ENCODE data around the gene SLC10A7. TPM values are rescaled to one million over a fixed set of nuclear protein-coding genes. Genes with fewer than 3 reads are reported as not detected.

SLC10A7 gene
- total and polyA plus RNA-seq, 2 of the 8 experiments (the other 6 are each of a cell fraction or from before 2014, with no cell fraction given): 2.5 to 2.9 TPM

GRCh38 chr4:146486565-146486964 is 35.2 kb downstream of the SLC10A7 start:
- Histone ChIP-seq H3K9me3 (ENCODE audit: insufficient read depth in 2 of 2, low read depth in 1 of 2, low read length in 1 of 2) (no peaks in the 10 kb centered on the region), H2BK15ac (ENCODE audit: low read length) (no peak overlapping the region), H3K23ac (ENCODE audit: insufficient read length) (no peak overlapping the region), H3K27ac (ENCODE audit: low read depth, low read length) (no peak overlapping the region), H2AK5ac (ENCODE audit: low read depth, low read length) (no peak overlapping the region), H4K20me1 (replicated peaks in 1 of 2; ENCODE audit: control insufficient read depth in 1 of 2, insufficient read depth in 2 of 2, low read length in 2 of 2) (no peaks in the 10 kb centered on the region), H3K14ac (ENCODE audit: insufficient read length) (no peak overlapping the region), H4K5ac (ENCODE audit: insufficient read length, low read depth, low read length) (no peak overlapping the region), H3K18ac (ENCODE audit: extremely low read depth, low read length) (no peak overlapping the region), H4K8ac (ENCODE audit: extremely low read depth, insufficient read depth, low read length) (no peak overlapping the region), H3K4me3 (ENCODE audit: extremely low read depth in 1 of 4, insufficient read depth in 2 of 4, low read depth in 3 of 4, low read length in 4 of 4) (no peak overlapping the region), H3K79me2 (ENCODE audit: control insufficient read depth in 1 of 2, insufficient read depth in 2 of 2, low read length in 2 of 2) (no peaks in the 10 kb centered on the region), H3K23me2 (ENCODE audit: low read depth, low read length) (no peaks in the 10 kb centered on the region), H3K36me3 (ENCODE audit: control insufficient read depth in 2 of 4, insufficient read depth in 4 of 4, low read length in 3 of 4) (no peaks in the 10 kb centered on the region), H2AFZ (ENCODE audit: low read length) (no peak overlapping the region), H2BK5ac (ENCODE audit: low read depth, low read length) (no peak overlapping the region), H3K9ac (replicated peaks in 1 of 4; ENCODE audit: extremely low read depth in 1 of 4, low read depth in 3 of 4, low read length in 3 of 4) (no peak overlapping the region), H2BK12ac (ENCODE audit: low read depth, low read length) (no peak overlapping the region), H3K4me1 (replicated peaks in 1 of 4; ENCODE audit: control insufficient read depth in 3 of 4, insufficient read depth in 4 of 4, low read length in 3 of 4) (no peaks in the 10 kb centered on the region), H4K91ac (replicated peaks; ENCODE audit: insufficient read length, low read length) (no peak overlapping the region), H3K56ac (replicated peaks; ENCODE audit: insufficient read length, low read depth, low read length) (no peak overlapping the region), H3K4ac (replicated peaks; ENCODE audit: insufficient read length, low read depth, low read length) (no peak overlapping the region), H2BK20ac (ENCODE audit: low read length) (no peak overlapping the region), H3K27me3 (replicated peaks in 1 of 4; ENCODE audit: control insufficient read depth in 3 of 4, extremely low read depth in 1 of 4, insufficient read depth in 3 of 4, low read length in 3 of 4) (no peaks in the 10 kb centered on the region), H3K79me1 (ENCODE audit: low read depth, low read length) (no peaks in the 10 kb centered on the region), H3K4me2 (ENCODE audit: insufficient read depth in 1 of 2, low read depth in 2 of 2, low read length in 2 of 2) (no peak overlapping the region), H2BK120ac (replicated peaks; ENCODE audit: low read depth, low read length) (no peak overlapping the region)
- WGBS, 2 experiments (ENCODE audit: extremely low coverage in 1 of 2, insufficient coverage in 1 of 2, insufficient read length in 1 of 2, insufficient replicate concordance in 2 of 2, low coverage in 1 of 2, low lambda C conversion rate in 2 of 2, missing lambda C conversion rate in 1 of 2): 82% methylated on average over 1 of the region's 1 CpG; no CpG with 5 or more reads in 1 of the 2 experiments
- no peak for FAIRE-seq
- CTCF ChIA-PET (ENCODE audit: partially characterized antibody): no interaction called here
- DNase-seq (ENCODE audit: low read depth in 1 of 2, low spot score in 2 of 2): no peak
- POLR2A ChIA-PET (ENCODE audit: partially characterized antibody): no interaction called here
- TF ChIP-seq ASH2L (IDR thresholded peaks at IDR 0.05; ENCODE audit: low read length) (no peak), KDM4A (IDR thresholded peaks at IDR 0.05; ENCODE audit: low read depth, low read length, severe bottlenecking) (no peak), TBP (IDR thresholded peaks at IDR 0.05; ENCODE audit: low read depth, low read length) (no peak), FOSL1 (IDR thresholded peaks at IDR 0.05; ENCODE audit: insufficient read depth, low read depth, low read length) (no peak), CBX8 (IDR thresholded peaks at IDR 0.05; ENCODE audit: borderline replicate concordance, low read depth, low read length) (no peak), JUN (IDR thresholded peaks at IDR 0.05; ENCODE audit: low read depth, low read length) (no peak), EZH2 (IDR thresholded peaks at IDR 0.05; ENCODE audit: low read depth, low read length, severe bottlenecking) (no peak)
